Naive B cell (primary cell): ENCODE measurements around the gene ACSF3. TPM values are rescaled to one million over a fixed set of nuclear protein-coding genes. Genes with fewer than 3 reads are reported as not detected.
A peak's percentile ranks its signal among the peaks of the same experiment; 100 is the strongest.

Experiments
- ATAC-seq, 2 donors: fragments of 150-1000 bp; cut with Tn5 transposase; 2 replicates each; pipeline ENCODE4 v1.10.0; 2021; ENCODE audit warnings: low read depth in 2 of 2, mild to moderate bottlenecking in 2 of 2, moderate library complexity in 2 of 2
- DNase-seq: peaks from one replicate; pipeline ENCODE4 v3.0.0; 2022
- H3K27ac Mint-ChIP-seq, 6 donors: one replicate each; pipeline ENCODE4 v1.8.0; 2020 to 2022; ENCODE audit warnings: mild to moderate bottlenecking in 6 of 6, mixed read lengths in 6 of 6, moderate library complexity in 5 of 6, inconsistent platforms in 2 of 6
- H3K27me3 Mint-ChIP-seq, 3 donors: one replicate each; pipeline ENCODE4 v1.8.0; 2021 to 2022; ENCODE audit warnings: mixed read lengths in 3 of 3, mild to moderate bottlenecking in 1 of 3
- H3K36me3 Mint-ChIP-seq, 2 donors: one replicate each; pipeline ENCODE4 v1.8.0; 2020 to 2022; ENCODE audit warnings: mixed read lengths in 2 of 2, inconsistent platforms in 1 of 2, mild to moderate bottlenecking in 1 of 2
- H3K4me1 Mint-ChIP-seq, 3 donors: one replicate each; pipeline ENCODE4 v1.8.0; 2020 to 2022; ENCODE audit warnings: mixed read lengths in 3 of 3, inconsistent platforms in 1 of 3, mild to moderate bottlenecking in 1 of 3, moderate library complexity in 1 of 3
- H3K4me3 Mint-ChIP-seq, 8 donors: one replicate each; pipeline ENCODE4 v1.8.0; 2020 to 2022; ENCODE audit warnings: mild to moderate bottlenecking in 8 of 8, mixed read lengths in 8 of 8, moderate library complexity in 8 of 8, inconsistent platforms in 2 of 8
- H3K9me3 Mint-ChIP-seq, 7 donors: one replicate each; pipeline ENCODE4 v1.8.0; 2020 to 2022; ENCODE audit warnings: mixed read lengths in 7 of 7, mild to moderate bottlenecking in 5 of 7, inconsistent platforms in 2 of 7, moderate library complexity in 1 of 7
- polyA plus RNA-seq, 6 donors: library from polyadenylated mRNA; unstranded; fragments of 300-500 nt; fragmentation: Illumina TruSeq; gene quantifications; one replicate each; pipeline ENCODE4 v1.2.3, GENCODE V29; 2021; ENCODE audit warnings: low read depth in 6 of 6

The ACSF3 gene
- polyA plus RNA-seq, 6 donors from 2014 or later = 30.0 to 43.6 (median 33.9) TPM

- H3K27me3 Mint-ChIP-seq = peaks cover 0 to 20% (median 0%) of the 10 kb centered on the region in 3 donors
Measured at GRCh38 chr16:89170346-89171215, 76.9 kb downstream of the ACSF3 start.

GRCh38 chr16:89171216-89172170 is 77.8 kb downstream of the ACSF3 start, which contains the start of gene CDH15:
CDH15 (plus strand) TSS chr16:89171748; CDS start chr16:89171832, 84 bp downstream.
- peak; percentile 87 for DNase-seq
- H3K9me3 Mint-ChIP-seq = no peaks in the 10 kb centered on the region
- no peaks in the 10 kb centered on the region for H3K36me3 Mint-ChIP-seq
- peak; percentile 88 to 93 for ATAC-seq
- H3K4me3 Mint-ChIP-seq = peak within 1 kb of the TSS; percentile 54 to 87 (median 77)
- H3K27ac Mint-ChIP-seq = peak within 1 kb of the TSS in 4 of 6 donors; percentile 36 to 92 (median 69)
- H3K27me3 Mint-ChIP-seq = peaks cover 0 to 19% (median 0%) of the 10 kb centered on the region in 3 donors
- peaks cover 6 to 8% (median 8%) of the 10 kb centered on the region in 3 donors for H3K4me1 Mint-ChIP-seq

More at GRCh38 chr16:89170346-89171215, 76.9 kb downstream of the ACSF3 start:
- Mint-ChIP-seq H3K36me3 (no peaks in the 10 kb centered on the region), H3K4me3 (peak overlapping the region; percentile 54 to 87 (median 77)), H3K27ac (peak overlapping the region in 4 of 6 donors; percentile 36 to 92 (median 69)), H3K4me1 (peaks cover 6 to 12% (median 8%) of the 10 kb centered on the region in 3 donors), H3K9me3 (no peaks in the 10 kb centered on the region)
- no peak for ATAC-seq
- no peak for DNase-seq

- H3K27me3 Mint-ChIP-seq = peaks cover 0 to 18% (median 0%) of the 10 kb centered on the region in 3 donors
- H3K4me1 Mint-ChIP-seq = peaks cover 6 to 8% (median 7%) of the 10 kb centered on the region in 3 donors
- no peak overlapping the region for H3K4me3 Mint-ChIP-seq
- no peaks in the 10 kb centered on the region for H3K36me3 Mint-ChIP-seq
- no peak for DNase-seq
- no peak for ATAC-seq
- no peak overlapping the region for H3K27ac Mint-ChIP-seq
- no peaks in the 10 kb centered on the region for H3K9me3 Mint-ChIP-seq
Measured at GRCh38 chr16:89172171-89172527, 78.5 kb downstream of the ACSF3 start.

GRCh38 chr16:89172528-89173173 is 79.0 kb downstream of the ACSF3 start:
- Mint-ChIP-seq H3K4me1 (peaks cover 6 to 8% (median 7%) of the 10 kb centered on the region in 3 donors), H3K36me3 (no peaks in the 10 kb centered on the region), H3K27me3 (peaks cover 0 to 18% (median 0%) of the 10 kb centered on the region in 3 donors), H3K4me3 (no peak overlapping the region), H3K27ac (no peak overlapping the region), H3K9me3 (no peaks in the 10 kb centered on the region)
- DNase-seq (no peak), ATAC-seq (no peak)

- ATAC-seq = no peak
- H3K27me3 Mint-ChIP-seq = peaks cover 0 to 18% (median 0%) of the 10 kb centered on the region in 3 donors
- no peaks in the 10 kb centered on the region for H3K36me3 Mint-ChIP-seq
- H3K4me3 Mint-ChIP-seq = no peak overlapping the region
- H3K27ac Mint-ChIP-seq = no peak overlapping the region
- no peaks in the 10 kb centered on the region for H3K9me3 Mint-ChIP-seq
- no peak for DNase-seq
- H3K4me1 Mint-ChIP-seq = peaks cover 6 to 8% (median 7%) of the 10 kb centered on the region in 3 donors
Measured at GRCh38 chr16:89173174-89173921, 79.7 kb downstream of the ACSF3 start.

- Mint-ChIP-seq H3K36me3 (no peaks in the 10 kb centered on the region), H3K27me3 (peaks cover 0 to 10% (median 0%) of the 10 kb centered on the region in 3 donors), H3K4me3 (no peak overlapping the region), H3K27ac (no peak overlapping the region), H3K9me3 (no peaks in the 10 kb centered on the region), H3K4me1 (peaks cover 6 to 8% (median 7%) of the 10 kb centered on the region in 3 donors)
- ATAC-seq (no peak), DNase-seq (no peak)
Measured at GRCh38 chr16:89174055-89174827, 80.6 kb downstream of the ACSF3 start.

- H3K9me3 Mint-ChIP-seq = no peaks in the 10 kb centered on the region
- no peak for DNase-seq
- H3K4me3 Mint-ChIP-seq = no peak overlapping the region
- H3K4me1 Mint-ChIP-seq = peaks cover 6 to 8% (median 7%) of the 10 kb centered on the region in 3 donors
- H3K27ac Mint-ChIP-seq = no peak overlapping the region
- H3K36me3 Mint-ChIP-seq = no peaks in the 10 kb centered on the region
- peaks cover 0 to 9% (median 0%) of the 10 kb centered on the region in 3 donors for H3K27me3 Mint-ChIP-seq
- ATAC-seq = no peak
Measured at GRCh38 chr16:89174877-89175276, 81.2 kb downstream of the ACSF3 start.

- DNase-seq (no peak), ATAC-seq (no peak)
- peaks cover 5% of the 10 kb centered on the region in 3 donors for H3K4me1 Mint-ChIP-seq
- no peak overlapping the region for H3K27ac Mint-ChIP-seq
- H3K9me3 Mint-ChIP-seq = no peaks in the 10 kb centered on the region
- no peaks in the 10 kb centered on the region for H3K36me3 Mint-ChIP-seq
- peaks cover 0 to 12% (median 0%) of the 10 kb centered on the region in 3 donors for H3K27me3 Mint-ChIP-seq
- no peak overlapping the region for H3K4me3 Mint-ChIP-seq
Measured at GRCh38 chr16:89175280-89176146, 81.9 kb downstream of the ACSF3 start.

- Mint-ChIP-seq H3K4me3 (no peak overlapping the region), H3K4me1 (no peaks in the 10 kb centered on the region), H3K27ac (no peak overlapping the region), H3K36me3 (no peaks in the 10 kb centered on the region), H3K27me3 (peaks cover 0 to 12% (median 0%) of the 10 kb centered on the region in 3 donors), H3K9me3 (no peaks in the 10 kb centered on the region)
- ATAC-seq = no peak
- DNase-seq = no peak
Measured at GRCh38 chr16:89176147-89176690, 82.6 kb downstream of the ACSF3 start.

- no peak for ATAC-seq
- H3K4me1 Mint-ChIP-seq = no peaks in the 10 kb centered on the region
- H3K4me3 Mint-ChIP-seq = no peak overlapping the region
- H3K9me3 Mint-ChIP-seq = no peaks in the 10 kb centered on the region
- peaks cover 0 to 17% (median 4%) of the 10 kb centered on the region in 3 donors for H3K27me3 Mint-ChIP-seq
- no peak for DNase-seq
- no peaks in the 10 kb centered on the region for H3K36me3 Mint-ChIP-seq
- H3K27ac Mint-ChIP-seq = no peak overlapping the region
Measured at GRCh38 chr16:89176717-89177116, 83.1 kb downstream of the ACSF3 start.

GRCh38 chr16:89177501-89177900 is 83.8 kb downstream of the ACSF3 start:
- Mint-ChIP-seq H3K27ac (no peak overlapping the region), H3K4me1 (no peaks in the 10 kb centered on the region), H3K36me3 (no peaks in the 10 kb centered on the region), H3K4me3 (no peak overlapping the region), H3K27me3 (peaks cover 0 to 17% (median 6%) of the 10 kb centered on the region in 3 donors), H3K9me3 (no peaks in the 10 kb centered on the region)
- ATAC-seq (no peak), DNase-seq (no peak)
